GM18868 (cell line): Measurements from ENCODE around the gene TRIM33.

Experiments used
- ATAC-seq: cut with Tn5 transposase; IDR thresholded peaks from one replicate; pipeline ENCODE4 v1.9.1; 2021; ENCODE audit warnings: mild to moderate bottlenecking, moderate library complexity; ENCODE audit not compliant: unreplicated experiment

Gene TRIM33

DNA sequence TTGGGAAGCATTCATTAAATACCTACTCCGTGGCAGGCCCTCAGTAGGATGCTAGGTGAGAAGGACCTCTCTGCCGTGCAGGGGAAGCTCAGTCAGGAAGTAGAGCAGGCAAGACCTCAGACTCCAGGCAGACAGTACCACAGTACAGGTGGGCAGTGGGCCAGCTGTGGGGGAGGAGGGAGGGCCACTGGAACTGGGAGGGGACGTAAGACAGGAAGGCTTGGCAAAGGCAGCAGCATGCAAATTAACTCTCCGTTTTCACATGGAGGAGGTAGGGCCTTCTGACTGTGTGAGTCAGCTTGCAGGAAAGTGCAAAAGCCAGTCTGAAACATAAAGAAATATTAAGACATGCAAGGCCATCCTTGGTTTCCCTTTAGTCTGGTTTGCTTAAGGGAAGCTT is 157.7 kb downstream of the TRIM33 start:
- ATAC-seq = no peak

DNA sequence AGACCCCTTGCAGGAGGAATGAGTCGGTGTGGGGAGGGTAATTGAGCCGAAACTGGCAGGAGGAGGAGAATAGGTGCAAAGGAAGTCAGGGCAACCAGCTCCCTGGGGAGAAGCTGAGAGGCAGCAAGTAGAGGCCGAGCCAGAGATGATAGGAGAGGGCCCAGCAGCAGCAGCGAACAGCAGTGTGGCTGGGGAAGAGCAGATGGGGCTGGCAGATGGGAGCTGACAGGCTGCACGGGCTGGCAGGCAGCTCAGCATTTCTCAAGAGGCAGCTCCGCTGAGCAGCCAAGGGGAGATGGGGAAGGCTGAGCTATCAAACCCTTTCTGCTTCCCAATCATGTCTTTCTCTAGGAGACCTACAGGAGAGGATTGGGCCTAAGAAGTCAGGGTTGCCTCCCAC is 158.2 kb downstream of the TRIM33 start:
- no peak for ATAC-seq

DNA sequence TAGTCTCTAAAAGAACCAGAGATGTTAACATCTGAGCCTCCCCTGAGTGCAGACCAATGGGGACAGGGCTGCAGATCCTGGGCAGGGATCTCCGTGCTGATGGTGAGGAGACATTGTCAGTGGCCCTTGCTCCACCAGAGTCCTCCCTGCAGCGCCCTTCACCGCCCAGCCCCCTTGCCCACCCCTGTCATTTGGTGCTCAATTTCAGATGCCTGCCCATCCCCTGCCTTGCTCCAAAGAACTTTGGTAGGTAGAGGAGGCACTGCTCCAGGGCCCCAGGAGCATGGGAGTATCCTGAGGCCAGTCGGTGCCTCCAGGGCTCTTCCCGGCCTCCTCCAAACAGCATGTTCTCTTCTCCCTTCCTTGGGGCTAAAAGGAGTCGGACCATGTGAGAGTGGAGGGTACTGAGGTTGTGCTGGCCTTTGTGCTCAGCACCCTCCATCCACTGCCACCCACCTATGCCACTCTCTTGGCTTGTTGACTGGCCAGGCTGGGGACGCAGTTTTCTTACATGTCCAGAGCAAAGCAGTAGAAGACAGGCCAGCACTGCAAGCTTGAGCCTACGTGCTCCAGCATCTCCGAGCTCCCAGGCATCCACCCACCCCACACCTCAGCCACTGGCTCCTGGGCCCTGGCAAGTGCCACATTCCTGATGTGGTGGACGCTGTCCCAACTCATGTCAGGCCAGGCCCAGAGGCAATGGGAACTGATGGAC is 160.1 kb downstream of the TRIM33 start:
- no peak for ATAC-seq

DNA sequence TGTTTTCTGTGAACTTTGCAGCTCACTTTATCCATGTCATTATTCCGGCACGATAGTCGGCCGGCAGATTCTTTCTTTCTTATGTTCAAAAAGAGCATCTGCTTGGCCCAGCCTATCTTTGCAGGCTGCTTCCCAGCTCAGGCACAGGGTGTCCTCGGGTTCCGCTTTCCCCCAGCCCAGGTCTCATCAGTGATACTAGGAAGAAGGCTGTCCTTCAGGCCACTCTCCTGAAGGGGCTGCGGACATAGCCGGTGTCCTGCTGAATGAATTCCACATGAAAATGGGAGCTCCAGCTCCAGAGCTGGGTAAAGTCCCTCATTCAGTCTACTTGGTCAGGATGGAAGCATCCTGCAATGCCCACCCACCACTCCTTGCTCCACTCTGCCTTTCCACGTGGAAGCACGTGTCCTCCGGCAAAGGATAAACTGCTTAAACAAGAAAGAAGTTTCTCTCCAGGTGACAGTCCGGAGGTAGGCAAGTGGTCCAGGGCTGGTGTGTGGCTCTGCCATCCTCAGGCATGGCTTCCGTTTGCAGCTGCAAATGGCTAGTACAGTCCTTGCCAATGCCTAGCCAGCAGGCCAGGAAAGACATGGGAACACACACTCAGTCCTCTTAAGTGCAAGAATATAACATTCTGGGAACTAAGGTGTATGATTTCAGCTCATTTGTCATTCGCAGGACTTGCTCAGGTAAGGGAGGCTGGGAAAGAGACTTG is 161.0 kb downstream of the TRIM33 start:
- ATAC-seq = no peak

DNA sequence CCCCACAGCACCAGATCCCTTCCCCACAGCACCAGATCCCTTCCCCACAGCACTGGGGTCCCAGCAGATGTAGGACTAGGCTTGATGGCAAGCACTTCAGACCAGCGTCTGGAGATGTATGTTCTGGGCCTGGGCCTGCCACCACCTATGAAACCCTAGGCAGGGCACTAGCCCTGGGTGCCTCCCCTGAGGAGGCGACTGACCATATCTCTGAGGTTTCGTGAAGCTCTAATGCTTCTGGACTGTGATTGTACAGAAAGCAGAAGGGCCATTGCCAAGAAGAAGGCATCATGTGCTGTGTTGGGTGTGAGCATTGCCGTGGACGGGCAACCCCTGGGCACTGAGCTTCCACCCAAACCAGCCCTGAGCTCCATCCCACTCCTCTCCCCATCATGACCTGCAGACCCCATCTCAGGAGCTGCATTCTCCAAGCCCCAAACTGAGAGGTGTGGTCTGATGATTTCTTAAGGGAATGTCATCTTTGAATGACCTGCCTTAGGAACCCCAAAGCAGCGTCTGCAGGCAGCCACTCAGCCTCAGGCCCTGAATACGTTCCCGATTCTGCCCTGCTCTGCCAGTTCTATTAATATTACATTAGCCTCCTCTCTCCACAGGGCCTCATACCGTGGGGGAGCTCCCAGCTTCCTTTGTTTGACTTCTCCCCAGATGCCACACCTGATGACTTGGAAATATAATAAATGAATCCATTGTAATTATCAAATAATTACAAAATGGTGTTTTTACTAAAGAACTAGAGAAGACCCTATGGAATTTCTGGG is 163.4 kb downstream of the TRIM33 start:
- ATAC-seq = no peak

DNA sequence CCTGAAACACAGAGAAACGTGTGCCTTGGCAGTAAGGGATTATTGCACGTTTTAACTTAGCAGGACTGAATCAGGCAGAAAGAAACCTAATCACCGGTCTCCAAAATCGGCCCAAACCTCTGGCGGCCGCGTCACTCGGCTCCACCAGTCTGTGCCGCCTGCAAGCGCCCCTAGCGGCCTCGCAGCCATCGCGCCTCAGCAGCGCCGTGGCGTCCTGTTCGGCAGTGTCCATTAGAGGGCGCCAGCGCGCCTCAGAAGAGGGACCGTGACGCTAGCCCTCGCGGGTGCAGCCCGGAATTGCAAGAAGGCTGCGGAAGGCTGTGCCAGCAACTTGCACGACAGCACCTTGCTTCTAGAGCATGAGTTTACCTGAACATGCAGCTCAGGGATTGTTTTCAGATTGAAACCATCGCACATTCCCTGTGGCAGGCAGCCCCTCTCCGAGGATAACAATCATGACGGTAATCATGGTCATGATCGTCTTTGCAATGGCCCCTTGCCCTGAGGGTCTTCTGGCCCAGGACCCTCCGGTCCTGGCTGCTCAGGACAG is 164.4 kb downstream of the TRIM33 start:
- ATAC-seq = peak; percentile 99

DNA sequence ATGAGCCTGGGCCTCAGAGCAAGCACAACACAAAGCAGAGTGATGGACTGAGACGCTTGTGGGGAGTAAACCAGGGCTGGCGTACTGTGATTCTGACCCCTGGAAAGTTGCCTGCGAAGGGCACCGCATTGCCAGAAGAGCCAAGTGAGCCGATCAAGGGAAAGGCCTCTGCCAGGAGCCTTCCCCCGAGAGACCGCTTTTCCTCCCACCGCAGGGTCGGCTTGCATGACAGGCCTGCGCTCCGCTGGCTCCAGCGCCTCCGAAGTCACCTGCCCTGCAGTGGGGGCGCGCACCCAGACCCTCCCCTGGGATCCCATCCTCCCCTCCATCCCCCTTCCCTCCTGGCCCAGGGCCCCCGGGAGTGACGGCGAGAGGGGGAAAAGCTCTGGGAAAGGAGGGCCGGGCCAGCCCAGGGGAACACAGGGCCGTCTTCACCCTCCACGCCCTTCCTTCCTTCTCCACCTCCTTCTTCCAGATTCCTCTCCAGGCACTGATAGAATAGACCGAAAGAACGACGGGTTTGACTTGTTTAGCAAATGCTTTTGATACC is 165.0 kb downstream of the TRIM33 start:
- ATAC-seq = peak; percentile 24

DNA sequence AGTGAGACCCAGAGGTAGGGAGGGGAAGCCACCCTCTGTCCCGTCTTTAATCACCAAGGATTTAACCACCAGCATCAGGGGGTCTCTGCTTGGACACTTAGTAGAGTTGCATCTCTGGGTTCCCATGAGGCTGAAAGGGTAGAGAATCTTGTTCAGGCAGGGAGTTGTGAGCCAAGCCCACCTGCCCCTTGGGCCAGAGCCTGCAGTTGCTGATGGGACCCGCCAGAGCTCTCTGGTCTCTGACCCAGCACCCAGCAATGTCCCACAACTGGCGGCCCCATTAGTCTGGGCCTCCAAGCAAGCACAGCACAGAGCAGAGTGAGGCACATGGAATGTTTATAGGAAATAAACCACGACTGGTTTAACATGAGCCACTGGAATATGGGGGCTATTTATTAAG is 166.3 kb downstream of the TRIM33 start:
- ATAC-seq = no peak
